ENCODE results near the gene SLFN14. TPM values are rescaled to one million over a fixed set of nuclear protein-coding genes. Genes with fewer than 3 reads are reported as not detected.
A peak's percentile ranks its signal among the peaks of the same experiment; 100 is the strongest.
"Not testable (repeated sequence)": the region's sequence is repeated elsewhere in the genome, so short reads cannot be mapped to it uniquely, and the experiment has no call there.

SLFN14 gene
- total and polyA plus RNA-seq, 7 donors: 0.01 to 0.12 TPM; not detected in 5

DNA sequence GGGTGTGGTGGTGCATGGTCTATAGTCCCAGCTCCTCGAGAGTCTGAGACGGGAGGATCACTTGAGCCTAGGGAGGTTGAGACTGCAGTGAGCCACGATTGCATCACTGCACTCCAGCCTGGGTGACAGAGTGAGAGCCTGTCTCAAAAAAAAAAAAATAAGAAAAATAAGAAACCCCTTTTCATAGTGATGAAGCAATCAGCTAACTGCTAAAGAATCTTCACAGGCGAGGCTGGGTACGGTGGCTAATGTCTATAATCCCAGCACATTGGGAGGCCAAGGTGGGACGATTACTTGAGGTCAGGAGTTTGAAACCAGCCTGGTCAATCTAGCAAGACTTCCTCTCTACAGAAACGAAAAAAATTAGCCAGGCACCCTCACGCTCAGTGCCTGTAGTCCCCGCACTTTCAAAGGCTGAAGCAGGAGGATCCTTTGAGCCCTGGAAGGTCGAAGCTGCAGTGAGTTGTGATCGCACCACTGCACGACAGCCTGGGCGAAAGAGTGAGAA lies 23.9 kb downstream of the SLFN14 start:
- WGBS, 3 donors: 78 to 81% (median 79%) methylated on average over 13 of the region's 13 CpGs
- H3K9me3 ChIP-seq: no peaks in the 10 kb centered on the region
- ATAC-seq (no peak), DNase-seq (no peak)
- peaks cover 0 to 3% (median 0%) of the 10 kb centered on the region in 3 donors for H3K27me3 ChIP-seq (ENCODE audit: insufficient read depth in 3 of 3, low read length in 2 of 3)
- peak overlapping the region; percentile 20 for H3K4me3 ChIP-seq
- peak overlapping the region; percentile 19 for H3K27ac ChIP-seq
- intact Hi-C loops (cut with DNase I): loop anchor here in 1 of 2 donors (10.0 kb wide), 1 partner anchor 392 kb away; the partner anchor contains the start of genes NLE1 and UNC45B
- H3K4me1 ChIP-seq: no peaks in the 10 kb centered on the region
- TF ChIP-seq, protein P1, sequence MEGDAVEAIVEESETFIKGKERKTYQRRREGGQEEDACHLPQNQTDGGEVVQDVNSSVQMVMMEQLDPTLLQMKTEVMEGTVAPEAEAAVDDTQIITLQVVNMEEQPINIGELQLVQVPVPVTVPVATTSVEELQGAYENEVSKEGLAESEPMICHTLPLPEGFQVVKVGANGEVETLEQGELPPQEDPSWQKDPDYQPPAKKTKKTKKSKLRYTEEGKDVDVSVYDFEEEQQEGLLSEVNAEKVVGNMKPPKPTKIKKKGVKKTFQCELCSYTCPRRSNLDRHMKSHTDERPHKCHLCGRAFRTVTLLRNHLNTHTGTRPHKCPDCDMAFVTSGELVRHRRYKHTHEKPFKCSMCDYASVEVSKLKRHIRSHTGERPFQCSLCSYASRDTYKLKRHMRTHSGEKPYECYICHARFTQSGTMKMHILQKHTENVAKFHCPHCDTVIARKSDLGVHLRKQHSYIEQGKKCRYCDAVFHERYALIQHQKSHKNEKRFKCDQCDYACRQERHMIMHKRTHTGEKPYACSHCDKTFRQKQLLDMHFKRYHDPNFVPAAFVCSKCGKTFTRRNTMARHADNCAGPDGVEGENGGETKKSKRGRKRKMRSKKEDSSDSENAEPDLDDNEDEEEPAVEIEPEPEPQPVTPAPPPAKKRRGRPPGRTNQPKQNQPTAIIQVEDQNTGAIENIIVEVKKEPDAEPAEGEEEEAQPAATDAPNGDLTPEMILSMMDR (IDR thresholded peaks at IDR 0.05): no peak
- H3K36me3 ChIP-seq (ENCODE audit: insufficient read depth in 1 of 2, low read depth in 1 of 2): no peaks in the 10 kb centered on the region

GRCh38 chr17:35535406-35535805 lies 25.2 kb downstream of the SLFN14 start:
- not testable (repeated sequence) for H3K9me3 ChIP-seq; H3K4me1 ChIP-seq; H3K4me3 ChIP-seq; DNase-seq; ATAC-seq; H3K27ac ChIP-seq; H3K27me3 ChIP-seq (ENCODE audit: insufficient read depth in 3 of 3, low read length in 2 of 3); H3K36me3 ChIP-seq (ENCODE audit: insufficient read depth in 1 of 2, low read depth in 1 of 2)
- 90 to 93% (median 93%) methylated on average over 9 of the region's 9 CpGs for WGBS, 3 donors
- intact Hi-C loops (cut with DNase I): loop anchor here in 1 of 2 donors (10.0 kb wide), 1 partner anchor 391 kb away; the partner anchor contains the start of genes NLE1 and UNC45B

- Histone ChIP-seq H3K36me3 (ENCODE audit: insufficient read depth in 1 of 2, low read depth in 1 of 2) (no peaks in the 10 kb centered on the region), H3K4me1 (no peaks in the 10 kb centered on the region), H3K9me3 (no peaks in the 10 kb centered on the region), H3K27ac (no peak overlapping the region), H3K27me3 (ENCODE audit: insufficient read depth in 3 of 3, low read length in 2 of 3) (no peaks in the 10 kb centered on the region), H3K4me3 (no peak overlapping the region)
- no peak for ATAC-seq
- 70 to 77% (median 72%) methylated on average over 3 of the region's 3 CpGs for WGBS, 3 donors
- intact Hi-C loops (cut with DNase I): loop anchor here in 1 of 2 donors (5.0 to 10.0 kb wide), 2 partner anchors 362 to 390 kb away; partner anchors contain the start of genes NLE1 and UNC45B
- no peak for DNase-seq
- TF ChIP-seq, protein P1 (IDR thresholded peaks at IDR 0.05): no peak
Observed at GRCh38 chr17:35534576-35535093, 26.0 kb downstream of the SLFN14 start.

DNA sequence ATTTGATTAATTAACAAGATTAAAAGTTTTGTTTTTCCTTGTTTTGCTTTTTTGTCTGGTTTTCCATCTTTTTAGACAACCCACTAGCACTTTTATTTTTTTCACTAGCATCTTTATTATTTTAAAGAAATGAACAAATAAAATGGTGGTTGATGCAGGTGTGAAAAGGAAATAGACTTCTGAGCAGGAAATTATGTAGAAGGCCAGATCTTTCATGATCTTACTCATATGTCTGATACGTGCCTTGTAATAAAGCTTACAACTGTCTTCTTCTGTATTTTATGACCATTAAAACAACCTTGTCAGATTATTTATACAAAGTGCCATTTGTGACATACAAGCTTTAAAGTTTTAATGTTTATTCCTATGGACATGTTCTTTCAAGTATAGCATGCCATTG lies 29.5 kb downstream of the SLFN14 start:
- Histone ChIP-seq H3K27ac (no peak overlapping the region), H3K36me3 (ENCODE audit: insufficient read depth in 1 of 2, low read depth in 1 of 2) (no peaks in the 10 kb centered on the region), H3K4me1 (no peaks in the 10 kb centered on the region), H3K4me3 (no peak overlapping the region), H3K9me3 (no peaks in the 10 kb centered on the region), H3K27me3 (ENCODE audit: insufficient read depth in 3 of 3, low read length in 2 of 3) (no peaks in the 10 kb centered on the region)
- WGBS, 3 donors: 47 to 84% (median 56%) methylated on average over 1 of the region's 1 CpG
- ATAC-seq (no peak), DNase-seq (no peak)
- intact Hi-C loops (cut with DNase I): loop anchor here in 1 of 2 donors (5.0 to 10.0 kb wide), 2 partner anchors 359 to 386 kb away; partner anchors contain the start of genes NLE1 and UNC45B
- TF ChIP-seq, protein P1 (IDR thresholded peaks at IDR 0.05): no peak

DNA sequence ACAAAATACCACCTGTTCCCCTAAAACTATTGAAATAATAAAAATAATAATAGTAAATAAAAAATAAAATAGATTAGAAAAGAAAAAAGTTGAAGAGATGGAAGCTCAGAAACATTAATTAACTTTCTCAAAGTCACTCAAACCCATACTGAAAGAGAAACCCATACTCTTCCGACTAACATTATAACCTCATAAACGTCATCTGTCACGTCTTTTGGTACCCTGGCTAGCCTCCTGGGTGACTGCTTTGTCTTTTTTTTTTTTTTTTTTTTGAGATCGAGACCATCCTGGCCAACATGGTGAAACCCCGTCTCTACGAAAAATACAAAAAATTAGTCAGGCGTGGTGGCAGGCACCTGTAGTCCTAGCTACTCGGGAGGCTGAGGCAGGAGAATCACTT lies 30.8 kb downstream of the SLFN14 start:
- Histone ChIP-seq H3K36me3 (ENCODE audit: insufficient read depth in 1 of 2, low read depth in 1 of 2) (no peaks in the 10 kb centered on the region), H3K4me1 (no peaks in the 10 kb centered on the region), H3K4me3 (no peak overlapping the region), H3K9me3 (no peaks in the 10 kb centered on the region), H3K27me3 (ENCODE audit: insufficient read depth in 3 of 3, low read length in 2 of 3) (no peaks in the 10 kb centered on the region), H3K27ac (no peak overlapping the region)
- ATAC-seq (no peak), DNase-seq (no peak)
- 83 to 89% (median 84%) methylated on average over 8 of the region's 8 CpGs for WGBS, 3 donors
- intact Hi-C loops (cut with DNase I): loop anchor here in 1 of 2 donors (5.0 to 10.0 kb wide), 2 partner anchors 358 to 385 kb away; partner anchors contain the start of genes NLE1 and UNC45B
- TF ChIP-seq, protein P1 (IDR thresholded peaks at IDR 0.05): no peak

DNA sequence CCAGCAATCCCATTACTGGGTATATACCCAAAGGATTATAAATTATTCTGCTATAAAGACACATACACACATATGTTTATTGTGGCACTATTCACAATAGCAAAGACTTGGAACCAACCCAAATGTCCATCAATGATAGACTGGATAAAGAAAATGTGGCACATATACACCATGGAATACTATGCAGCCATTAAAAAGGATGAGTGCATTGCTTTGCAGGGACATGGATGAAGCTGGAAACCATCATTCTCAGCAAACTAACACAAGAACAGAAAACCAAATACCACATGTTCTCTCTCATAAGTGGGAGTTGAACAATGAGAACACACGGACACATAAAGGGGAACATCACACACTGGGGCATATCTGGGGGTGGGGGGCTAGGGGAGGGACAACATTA lies 31.3 kb downstream of the SLFN14 start:
- 91 to 96% (median 95%) methylated on average over 1 of the region's 1 CpG for WGBS, 3 donors
- H3K4me3 ChIP-seq; H3K36me3 ChIP-seq (ENCODE audit: insufficient read depth in 1 of 2, low read depth in 1 of 2); H3K27ac ChIP-seq; ATAC-seq; H3K4me1 ChIP-seq; H3K27me3 ChIP-seq (ENCODE audit: insufficient read depth in 3 of 3, low read length in 2 of 3); DNase-seq; H3K9me3 ChIP-seq; intact Hi-C loops (cut with DNase I): not testable (repeated sequence)
